COLO829 (cell line): ENCODE measurements around the gene GNB1L.
"Not testable (repeated sequence)": the region's sequence is repeated elsewhere in the genome, so short reads cannot be mapped to it uniquely, and the experiment has no call there.

Experiments used
- DNase-seq: peaks from one replicate; pipeline ENCODE4 v3.0.0; 2012; ENCODE audit warnings: low spot score

The GNB1L gene

GRCh38 chr22:19843107-19843856 is 11.4 kb downstream of the GNB1L start:
- no peak for DNase-seq

GRCh38 chr22:19842393-19843106 is 12.1 kb downstream of the GNB1L start:
- DNase-seq: no peak

- no peak for DNase-seq
Observed at GRCh38 chr22:19841641-19842392, 12.9 kb downstream of the GNB1L start.

GRCh38 chr22:19840955-19841640 is 13.6 kb downstream of the GNB1L start:
- DNase-seq: no peak

GRCh38 chr22:19840059-19840458 is 14.6 kb downstream of the GNB1L start:
- DNase-seq: no peak

GRCh38 chr22:19837915-19838314 is 16.8 kb downstream of the GNB1L start:
- DNase-seq: no peak

GRCh38 chr22:19836512-19836911 is 18.2 kb downstream of the GNB1L start:
- DNase-seq: no peak

- DNase-seq: no peak
Observed at GRCh38 chr22:19834599-19834998, 20.1 kb downstream of the GNB1L start.

- not testable (repeated sequence) for DNase-seq
Observed at GRCh38 chr22:19833327-19833726, 21.3 kb downstream of the GNB1L start.

- no peak for DNase-seq
Observed at GRCh38 chr22:19832476-19833108, 22.1 kb downstream of the GNB1L start.

GRCh38 chr22:19831979-19832378 is 22.7 kb downstream of the GNB1L start:
- DNase-seq: not testable (repeated sequence)

- no peak for DNase-seq
Observed at GRCh38 chr22:19831016-19831415, 23.7 kb downstream of the GNB1L start.

- no peak for DNase-seq
Observed at GRCh38 chr22:19828035-19828401, 26.7 kb downstream of the GNB1L start.

GRCh38 chr22:19827341-19828034 is 27.2 kb downstream of the GNB1L start:
- no peak for DNase-seq

GRCh38 chr22:19826619-19826950 is 28.1 kb downstream of the GNB1L start:
- no peak for DNase-seq

- no peak for DNase-seq
Observed at GRCh38 chr22:19825904-19826618, 28.6 kb downstream of the GNB1L start.

- DNase-seq: no peak
Observed at GRCh38 chr22:19824926-19825339, 29.7 kb downstream of the GNB1L start.

GRCh38 chr22:19824212-19824925 is 30.3 kb downstream of the GNB1L start:
- no peak for DNase-seq

GRCh38 chr22:19823902-19824211 is 30.8 kb downstream of the GNB1L start:
- DNase-seq: no peak
